Endodermal cell (in vitro differentiated cells): ENCODE data around the gene NPIPB2. TPM values are rescaled to one million over a fixed set of nuclear protein-coding genes. Genes with fewer than 3 reads are reported as not detected.
"Not testable (repeated sequence)": the region's sequence is repeated elsewhere in the genome, so short reads cannot be mapped to it uniquely, and the experiment has no call there.

Experiments used
- DNase-seq: peaks from one replicate; pipeline ENCODE4 v3.0.0-alpha.2; 2017
- H3K27ac ChIP-seq: 2 replicates; pipeline ENCODE4 v1.5.1; 2013; ENCODE audit warnings: mild to moderate bottlenecking, low read depth, low read length, moderate library complexity
- H3K27me3 ChIP-seq: 2 replicates; pipeline ENCODE4 v1.6.1; 2013; ENCODE audit warnings: mild to moderate bottlenecking, low read length, moderate library complexity; ENCODE audit not compliant: insufficient read depth, control insufficient read depth, poor library complexity, severe bottlenecking
- H3K36me3 ChIP-seq: 2 replicates; pipeline ENCODE4 v1.7.0; 2013; ENCODE audit warnings: mild to moderate bottlenecking, low read length, moderate library complexity; ENCODE audit not compliant: control insufficient read depth, insufficient read depth
- H3K4me1 ChIP-seq: one replicate; pipeline ENCODE4 v1.7.0; 2013; ENCODE audit warnings: low read length; ENCODE audit not compliant: control insufficient read depth, insufficient read depth
- H3K4me3 ChIP-seq: 2 replicates; pipeline ENCODE4 v1.5.1; 2013; ENCODE audit warnings: mild to moderate bottlenecking, low read length, moderate library complexity
- H3K9ac ChIP-seq: 2 replicates; pipeline ENCODE4 v1.6.1; 2013; ENCODE audit warnings: mild to moderate bottlenecking, low read length, moderate library complexity; ENCODE audit not compliant: poor library complexity, severe bottlenecking; ENCODE audit errors: extremely low read depth
- H3K9me3 ChIP-seq: 2 replicates; pipeline ENCODE4 v1.6.1; 2013; ENCODE audit warnings: mild to moderate bottlenecking, low read length, moderate library complexity; ENCODE audit not compliant: control insufficient read depth
- H3K27ac Mint-ChIP-seq: 2 replicates; pipeline ENCODE4 v1.8.0; 2020; ENCODE audit warnings: mixed read lengths
- H3K27me3 Mint-ChIP-seq: 2 replicates; pipeline ENCODE4 v1.8.0; 2021; ENCODE audit warnings: mild to moderate bottlenecking, mixed read lengths; ENCODE audit not compliant: insufficient read depth
- H3K36me3 Mint-ChIP-seq: 2 replicates; pipeline ENCODE4 v1.8.0; 2020; ENCODE audit warnings: low read depth, mixed read lengths
- H3K4me1 Mint-ChIP-seq: 2 replicates; pipeline ENCODE4 v1.8.0; 2020; ENCODE audit warnings: mixed read lengths
- H3K4me3 Mint-ChIP-seq: 2 replicates; pipeline ENCODE4 v1.8.0; 2020; ENCODE audit warnings: mild to moderate bottlenecking, moderate library complexity, mixed read lengths
- H3K9me3 Mint-ChIP-seq: 2 replicates; pipeline ENCODE4 v1.8.0; 2020; ENCODE audit warnings: mild to moderate bottlenecking, mixed read lengths
- WGBS, 2 experiments: methylation state at CpG; one replicate each; pipeline versions ENCODE4 v1.1.5 to v1.1.7; 2013; ENCODE audit warnings: missing lambda C conversion rate in 2 of 2, mixed read lengths in 1 of 2; ENCODE audit not compliant: insufficient coverage in 1 of 2, insufficient read length in 1 of 2; 5-methylcytosine and 5-hydroxymethylcytosine counted together
- total RNA-seq, 2 donors: library from RNA; stranded (reverse); fragmentation: NEBNext Ultra II Directional in 1 of 2; extraction: Animal tissue kit (Norgen Biotek cat#: 25700) in 1 of 2; gene quantifications; 2 replicates in 1 of 2; 3 replicates in 1 of 2; pipeline ENCODE4 v1.2.1, GENCODE V29; 2021
- TF ChIP-seq, protein P1 (sequence below): fragments of 200-600 bp; sonication (generic); conservative IDR thresholded peaks from 2 replicates; pipeline ENCODE4 v1.5.0; 2021; ENCODE audit warnings: antibody characterized with exemption, mild to moderate bottlenecking

Gene NPIPB2
- total RNA-seq, 2 donors from 2014 or later, result 10.2 to 15.0 TPM

DNA sequence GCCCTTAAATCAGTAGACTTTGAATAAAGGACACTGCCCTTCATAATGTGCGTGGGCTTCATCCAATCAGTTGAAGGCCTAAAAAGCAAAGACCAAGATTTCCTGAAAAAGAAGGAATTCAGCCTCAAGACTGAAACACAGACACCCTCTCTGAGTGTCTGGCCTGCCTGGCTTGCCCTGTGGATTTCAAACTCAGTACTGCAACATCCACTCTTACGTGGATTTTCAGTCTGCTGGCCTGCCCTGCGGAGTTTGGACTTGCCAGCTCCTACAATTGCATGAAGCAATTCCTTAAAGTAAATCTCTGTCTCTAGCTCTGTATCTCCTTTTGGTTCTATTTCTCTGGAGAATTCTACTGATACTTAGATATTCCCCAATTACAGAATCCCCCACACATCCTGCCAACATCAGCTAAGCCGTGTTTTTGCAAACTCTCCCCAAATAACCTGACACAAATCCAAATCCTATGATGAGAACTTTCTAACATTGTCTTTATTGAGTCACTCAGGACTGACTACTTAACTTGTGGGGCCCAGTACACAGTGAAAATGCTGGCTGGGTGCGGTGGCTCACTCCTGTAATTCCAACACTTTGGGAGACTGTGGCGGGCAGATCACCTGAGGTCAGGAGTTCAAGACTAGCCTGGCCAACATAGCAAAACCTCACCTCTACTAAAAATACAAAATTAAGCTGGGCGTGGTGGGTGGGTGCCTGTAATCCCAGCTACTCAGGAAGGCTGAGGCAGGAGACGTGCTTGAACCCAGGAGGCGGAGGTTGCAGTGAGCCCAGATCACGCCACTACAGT lies 15.9 kb upstream of the NPIPB2 start:
- H3K27ac Mint-ChIP-seq, result no peak overlapping the region
- WGBS, 2 experiments, result 90 to 91% methylated on average over 5 to 10 of the region's 10 CpGs

DNA sequence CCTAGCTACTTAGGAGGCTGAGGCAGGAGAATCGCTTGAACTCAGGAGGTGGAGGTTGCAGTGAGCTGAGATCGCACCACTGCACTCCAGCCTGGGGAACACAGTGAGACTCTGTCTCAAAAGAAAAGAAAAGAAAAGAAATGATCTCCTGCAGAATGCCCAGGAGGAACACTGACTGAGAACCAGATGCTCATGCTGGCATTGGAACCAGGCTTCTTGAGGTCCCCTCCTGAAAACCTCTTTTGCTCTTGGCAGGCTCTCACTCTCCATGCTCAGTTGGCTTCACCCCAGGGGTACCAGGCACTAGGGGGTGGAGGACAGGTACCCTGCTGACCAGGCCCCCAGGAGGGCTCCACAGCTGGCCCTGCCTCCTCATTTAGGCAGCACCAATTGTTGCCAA lies 14.7 kb upstream of the NPIPB2 start:
- DNase-seq, result no peak
- Histone ChIP-seq H3K9ac (no peak overlapping the region), H3K9me3 (no peaks in the 10 kb centered on the region), H3K4me3 (no peak overlapping the region), H3K27me3 (no peaks in the 10 kb centered on the region), H3K27ac (no peak overlapping the region), H3K4me1 (no peaks in the 10 kb centered on the region), H3K36me3 (no peaks in the 10 kb centered on the region)
- H3K27me3 Mint-ChIP-seq, result peaks cover 2% of the 10 kb centered on the region
- H3K4me3 Mint-ChIP-seq, result no peak overlapping the region
- H3K36me3 Mint-ChIP-seq, result no peaks in the 10 kb centered on the region
- H3K27ac Mint-ChIP-seq, result no peak overlapping the region
- no peaks in the 10 kb centered on the region for H3K9me3 Mint-ChIP-seq
- H3K4me1 Mint-ChIP-seq, result no peaks in the 10 kb centered on the region
- 100% methylated on average over 2 of the region's 2 CpGs for WGBS, 2 experiments
- TF ChIP-seq, protein P1, sequence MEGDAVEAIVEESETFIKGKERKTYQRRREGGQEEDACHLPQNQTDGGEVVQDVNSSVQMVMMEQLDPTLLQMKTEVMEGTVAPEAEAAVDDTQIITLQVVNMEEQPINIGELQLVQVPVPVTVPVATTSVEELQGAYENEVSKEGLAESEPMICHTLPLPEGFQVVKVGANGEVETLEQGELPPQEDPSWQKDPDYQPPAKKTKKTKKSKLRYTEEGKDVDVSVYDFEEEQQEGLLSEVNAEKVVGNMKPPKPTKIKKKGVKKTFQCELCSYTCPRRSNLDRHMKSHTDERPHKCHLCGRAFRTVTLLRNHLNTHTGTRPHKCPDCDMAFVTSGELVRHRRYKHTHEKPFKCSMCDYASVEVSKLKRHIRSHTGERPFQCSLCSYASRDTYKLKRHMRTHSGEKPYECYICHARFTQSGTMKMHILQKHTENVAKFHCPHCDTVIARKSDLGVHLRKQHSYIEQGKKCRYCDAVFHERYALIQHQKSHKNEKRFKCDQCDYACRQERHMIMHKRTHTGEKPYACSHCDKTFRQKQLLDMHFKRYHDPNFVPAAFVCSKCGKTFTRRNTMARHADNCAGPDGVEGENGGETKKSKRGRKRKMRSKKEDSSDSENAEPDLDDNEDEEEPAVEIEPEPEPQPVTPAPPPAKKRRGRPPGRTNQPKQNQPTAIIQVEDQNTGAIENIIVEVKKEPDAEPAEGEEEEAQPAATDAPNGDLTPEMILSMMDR, result no peak

More for the DNA sequence above, 15.9 kb upstream of the NPIPB2 start:
- Histone ChIP-seq H3K4me1 (no peaks in the 10 kb centered on the region), H3K27me3 (no peaks in the 10 kb centered on the region), H3K9me3 (no peaks in the 10 kb centered on the region), H3K4me3 (no peak overlapping the region), H3K9ac (no peak overlapping the region), H3K27ac (no peak overlapping the region), H3K36me3 (no peaks in the 10 kb centered on the region)
- DNase-seq, result no peak
- no peaks in the 10 kb centered on the region for H3K36me3 Mint-ChIP-seq
- no peaks in the 10 kb centered on the region for H3K4me1 Mint-ChIP-seq
- TF ChIP-seq, protein P1, result no peak
- no peaks in the 10 kb centered on the region for H3K9me3 Mint-ChIP-seq
- no peak overlapping the region for H3K4me3 Mint-ChIP-seq
- H3K27me3 Mint-ChIP-seq, result peaks cover 2% of the 10 kb centered on the region

DNA sequence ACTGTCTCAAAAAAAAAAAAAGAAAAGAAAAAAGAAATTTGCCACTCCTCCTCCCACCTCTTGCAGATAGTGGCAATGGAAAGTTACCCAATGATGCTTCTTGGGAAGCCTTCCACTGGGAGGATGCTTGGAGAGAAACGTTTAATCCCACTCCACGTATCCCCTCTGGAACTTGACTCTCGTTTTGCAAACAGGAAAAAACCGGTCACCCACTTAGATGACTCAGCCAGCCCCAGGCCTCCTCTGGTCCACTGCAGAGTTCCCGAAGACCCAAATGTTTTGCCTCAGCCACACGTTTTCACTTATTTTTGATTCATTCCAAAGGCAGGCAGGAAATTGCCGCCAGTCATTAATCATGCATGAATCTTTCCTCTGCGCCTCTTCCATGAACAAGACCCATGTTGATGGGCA lies 13.9 kb upstream of the NPIPB2 start:
- H3K4me1 ChIP-seq, result no peaks in the 10 kb centered on the region
- no peaks in the 10 kb centered on the region for H3K36me3 Mint-ChIP-seq
- no peak overlapping the region for H3K27ac ChIP-seq
- no peak overlapping the region for H3K4me3 ChIP-seq
- no peak overlapping the region for H3K9ac ChIP-seq
- H3K36me3 ChIP-seq, result no peaks in the 10 kb centered on the region
- peaks cover 2% of the 10 kb centered on the region for H3K27me3 Mint-ChIP-seq
- no peak overlapping the region for H3K4me3 Mint-ChIP-seq
- no peaks in the 10 kb centered on the region for H3K9me3 ChIP-seq
- H3K9me3 Mint-ChIP-seq, result no peaks in the 10 kb centered on the region
- no peaks in the 10 kb centered on the region for H3K4me1 Mint-ChIP-seq
- no peaks in the 10 kb centered on the region for H3K27me3 ChIP-seq
- WGBS, 2 experiments, result 79 to 81% methylated on average over 7 to 8 of the region's 8 CpGs
- DNase-seq, result no peak
- TF ChIP-seq, protein P1, result no peak
- H3K27ac Mint-ChIP-seq, result peak overlapping the region; percentile 6

DNA sequence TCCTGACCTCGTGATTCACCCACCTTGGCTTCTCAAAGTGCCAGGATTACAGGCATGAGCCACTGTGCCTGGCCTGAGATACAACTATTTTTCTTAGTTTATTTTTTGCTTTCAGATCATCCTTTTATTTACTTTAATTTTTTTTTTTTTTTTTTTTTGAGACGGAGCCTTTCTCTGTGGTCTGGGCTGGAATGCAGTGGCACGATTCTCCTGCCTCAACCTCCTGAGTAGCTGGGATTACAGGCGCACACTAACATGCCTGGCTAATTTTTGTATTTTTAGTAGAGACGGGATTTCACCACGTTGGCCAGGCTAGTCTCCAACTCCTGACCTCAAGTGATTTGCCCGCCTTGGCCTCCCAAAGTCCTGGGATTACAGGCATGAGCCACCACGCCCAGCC lies 11.7 kb upstream of the NPIPB2 start:
- H3K4me1 Mint-ChIP-seq, H3K36me3 Mint-ChIP-seq, H3K4me3 Mint-ChIP-seq, H3K27me3 ChIP-seq, H3K27ac Mint-ChIP-seq, H3K27me3 Mint-ChIP-seq, H3K9me3 ChIP-seq, H3K36me3 ChIP-seq, H3K4me1 ChIP-seq, DNase-seq, H3K27ac ChIP-seq, H3K9me3 Mint-ChIP-seq, H3K4me3 ChIP-seq, H3K9ac ChIP-seq: not testable (repeated sequence)
- WGBS, 2 experiments, result 90 to 91% methylated on average over 6 to 8 of the region's 8 CpGs
